Measurements from ENCODE around the gene JPT2.

Gene JPT2

DNA sequence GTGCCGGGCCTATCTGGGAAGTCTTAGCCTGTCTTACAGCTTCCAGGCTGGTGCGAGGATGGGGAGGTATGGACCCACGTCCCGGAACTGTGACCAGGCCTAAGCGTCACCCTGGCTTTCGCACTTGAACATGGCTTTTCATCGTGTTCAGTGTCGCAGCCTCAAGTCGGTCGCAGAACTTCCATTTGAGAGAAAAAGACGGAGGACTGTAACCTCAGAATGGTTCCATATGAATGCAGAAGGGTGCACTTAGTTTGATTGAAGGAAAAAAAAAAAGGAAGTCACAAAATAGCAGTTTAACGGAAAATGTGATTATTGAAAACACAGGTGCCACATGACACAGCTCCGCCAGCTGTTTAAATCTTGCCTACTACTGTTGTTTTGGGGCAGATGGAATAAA lies 30.2 kb upstream of the JPT2 start:
- H3K4me2 ChIP-seq (ENCODE audit: low read length), result peak overlapping the region; percentile 76
- H3K4me1 ChIP-seq (ENCODE audit: control insufficient read depth, low read length), result peaks cover 69% of the 10 kb centered on the region
- H3K36me3 ChIP-seq (ENCODE audit: control insufficient read depth, low read length), result peaks cover 76% of the 10 kb centered on the region
- H3K4me3 ChIP-seq (ENCODE audit: low read length), result peak overlapping the region; percentile 55
- H3K9me3 ChIP-seq (ENCODE audit: control insufficient read depth, insufficient read depth, low read length), result no peaks in the 10 kb centered on the region
- H3K9me2 ChIP-seq (replicated peaks; ENCODE audit: control insufficient read depth, low read length), result no peaks in the 10 kb centered on the region
- H3K27me3 ChIP-seq (ENCODE audit: control insufficient read depth, low read length), result no peaks in the 10 kb centered on the region
- no peaks in the 10 kb centered on the region for H4K20me1 ChIP-seq (ENCODE audit: control insufficient read depth, insufficient read depth, low read depth, low read length)
- peak overlapping the region; percentile 96 for H3K27ac ChIP-seq (ENCODE audit: low read depth, low read length)
- H3K79me2 ChIP-seq (ENCODE audit: control insufficient read depth, low read length), result peaks cover 56% of the 10 kb centered on the region
- H3F3A ChIP-seq (ENCODE audit: control insufficient read depth, insufficient read depth), result peaks cover 16% of the 10 kb centered on the region
- no peak for TF ChIP-seq EZH2phosphoT487 (IDR thresholded peaks at IDR 0.05; ENCODE audit: borderline replicate concordance, low read length)
- TF ChIP-seq, protein P1, sequence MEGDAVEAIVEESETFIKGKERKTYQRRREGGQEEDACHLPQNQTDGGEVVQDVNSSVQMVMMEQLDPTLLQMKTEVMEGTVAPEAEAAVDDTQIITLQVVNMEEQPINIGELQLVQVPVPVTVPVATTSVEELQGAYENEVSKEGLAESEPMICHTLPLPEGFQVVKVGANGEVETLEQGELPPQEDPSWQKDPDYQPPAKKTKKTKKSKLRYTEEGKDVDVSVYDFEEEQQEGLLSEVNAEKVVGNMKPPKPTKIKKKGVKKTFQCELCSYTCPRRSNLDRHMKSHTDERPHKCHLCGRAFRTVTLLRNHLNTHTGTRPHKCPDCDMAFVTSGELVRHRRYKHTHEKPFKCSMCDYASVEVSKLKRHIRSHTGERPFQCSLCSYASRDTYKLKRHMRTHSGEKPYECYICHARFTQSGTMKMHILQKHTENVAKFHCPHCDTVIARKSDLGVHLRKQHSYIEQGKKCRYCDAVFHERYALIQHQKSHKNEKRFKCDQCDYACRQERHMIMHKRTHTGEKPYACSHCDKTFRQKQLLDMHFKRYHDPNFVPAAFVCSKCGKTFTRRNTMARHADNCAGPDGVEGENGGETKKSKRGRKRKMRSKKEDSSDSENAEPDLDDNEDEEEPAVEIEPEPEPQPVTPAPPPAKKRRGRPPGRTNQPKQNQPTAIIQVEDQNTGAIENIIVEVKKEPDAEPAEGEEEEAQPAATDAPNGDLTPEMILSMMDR (IDR thresholded peaks at IDR 0.05; ENCODE audit: low read depth, low read length, poor library complexity, severe bottlenecking), result no peak

DNA sequence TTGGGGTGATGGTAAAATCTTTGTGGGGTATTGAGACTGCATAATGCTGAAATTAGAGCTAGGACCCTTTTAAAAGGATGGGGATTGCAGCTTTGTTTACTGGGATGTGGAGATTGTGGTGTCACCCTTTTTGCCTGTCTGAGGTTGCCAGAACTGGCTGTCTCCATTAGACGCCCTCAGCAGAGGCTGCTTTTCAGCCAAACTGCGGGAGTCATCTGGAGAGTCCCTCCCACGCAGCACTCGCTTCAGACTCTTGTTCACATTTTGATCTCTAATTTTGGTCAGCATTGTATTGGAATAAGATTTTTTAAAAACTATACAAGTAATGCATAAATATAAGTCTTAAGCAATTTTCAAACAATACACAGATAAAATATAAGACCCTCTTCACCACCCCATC lies 27.9 kb upstream of the JPT2 start:
- Histone ChIP-seq H3K36me3 (ENCODE audit: control insufficient read depth, low read length) (peaks cover 74% of the 10 kb centered on the region), H3K4me2 (ENCODE audit: low read length) (peak overlapping the region; percentile 5; the same call in 1 of the 2 replicates)

DNA sequence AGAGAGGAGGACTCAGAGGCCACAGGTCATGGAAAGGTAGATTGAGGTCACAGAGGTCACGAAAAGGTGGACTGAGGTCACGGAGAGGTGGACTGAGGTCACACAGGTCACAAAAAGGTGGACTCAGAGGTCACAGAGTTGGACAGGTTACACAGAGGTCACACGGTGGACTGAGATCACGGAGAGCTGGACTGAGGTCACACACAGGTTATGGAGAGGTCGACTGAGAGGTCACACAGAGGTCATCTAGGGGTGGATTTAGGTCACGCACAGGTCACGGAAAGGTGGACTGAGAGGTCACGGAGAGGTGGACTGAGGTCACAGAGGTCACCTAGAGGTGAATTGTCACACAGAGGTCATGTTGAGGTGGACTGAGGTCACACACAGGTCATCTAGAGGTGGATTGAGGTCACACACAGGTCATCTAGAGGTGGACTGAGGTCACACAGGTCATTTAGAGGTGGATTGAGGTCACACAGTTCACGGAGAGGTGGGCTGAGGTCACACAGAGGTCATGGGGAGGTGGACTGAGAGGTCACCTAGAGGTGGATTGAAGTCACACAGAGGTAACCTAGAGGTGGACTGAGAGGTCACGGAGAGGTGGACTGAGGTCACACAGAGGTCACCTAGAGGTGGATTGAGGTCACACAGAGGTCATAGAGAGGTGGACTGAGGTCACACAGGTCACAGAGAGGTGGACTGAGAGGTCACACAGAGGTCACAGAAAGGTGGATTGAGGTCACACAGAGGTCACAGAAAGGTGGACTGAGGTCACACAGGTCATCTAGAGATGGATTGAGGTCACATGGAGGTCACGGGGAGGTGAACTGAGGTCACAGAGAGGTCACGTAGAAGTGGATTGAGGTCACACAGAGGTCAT lies 26.7 kb upstream of the JPT2 start:
- no peaks in the 10 kb centered on the region for H3K9me2 ChIP-seq (replicated peaks; ENCODE audit: control insufficient read depth, low read length)
- H3K4me3 ChIP-seq (ENCODE audit: low read length), result no peak overlapping the region
- H3K4me2 ChIP-seq (ENCODE audit: low read length), result no peak overlapping the region
- H3K36me3 ChIP-seq (ENCODE audit: control insufficient read depth, low read length), result peaks cover 75% of the 10 kb centered on the region
- H3K27me3 ChIP-seq (ENCODE audit: control insufficient read depth, low read length), result no peaks in the 10 kb centered on the region
- peaks cover 36% of the 10 kb centered on the region for H3K79me2 ChIP-seq (ENCODE audit: control insufficient read depth, low read length)
- H3F3A ChIP-seq (ENCODE audit: control insufficient read depth, insufficient read depth), result peaks cover 15% of the 10 kb centered on the region
- TF ChIP-seq, protein P1 (IDR thresholded peaks at IDR 0.05; ENCODE audit: low read depth, low read length, poor library complexity, severe bottlenecking), result no peak
- no peak for TF ChIP-seq EZH2phosphoT487 (IDR thresholded peaks at IDR 0.05; ENCODE audit: borderline replicate concordance, low read length)
- H4K20me1 ChIP-seq (ENCODE audit: control insufficient read depth, insufficient read depth, low read depth, low read length), result no peaks in the 10 kb centered on the region
- H3K27ac ChIP-seq (ENCODE audit: low read depth, low read length), result no peak overlapping the region
- H3K4me1 ChIP-seq (ENCODE audit: control insufficient read depth, low read length), result peaks cover 43% of the 10 kb centered on the region
- H3K9me3 ChIP-seq (ENCODE audit: control insufficient read depth, insufficient read depth, low read length), result no peaks in the 10 kb centered on the region

More for the DNA sequence above, 27.9 kb upstream of the JPT2 start:
- Histone ChIP-seq H3K27ac (ENCODE audit: low read depth, low read length) (peak overlapping the region; percentile 33), H3F3A (ENCODE audit: control insufficient read depth, insufficient read depth) (peaks cover 16% of the 10 kb centered on the region), H4K20me1 (ENCODE audit: control insufficient read depth, insufficient read depth, low read depth, low read length) (no peaks in the 10 kb centered on the region), H3K9me3 (ENCODE audit: control insufficient read depth, insufficient read depth, low read length) (no peaks in the 10 kb centered on the region), H3K4me1 (ENCODE audit: control insufficient read depth, low read length) (peaks cover 55% of the 10 kb centered on the region), H3K9me2 (replicated peaks; ENCODE audit: control insufficient read depth, low read length) (no peaks in the 10 kb centered on the region), H3K4me3 (ENCODE audit: low read length) (no peak overlapping the region), H3K27me3 (ENCODE audit: control insufficient read depth, low read length) (no peaks in the 10 kb centered on the region), H3K79me2 (ENCODE audit: control insufficient read depth, low read length) (peaks cover 47% of the 10 kb centered on the region)
- TF ChIP-seq, protein P1 (IDR thresholded peaks at IDR 0.05; ENCODE audit: low read depth, low read length, poor library complexity, severe bottlenecking), result no peak
- TF ChIP-seq EZH2phosphoT487 (IDR thresholded peaks at IDR 0.05; ENCODE audit: borderline replicate concordance, low read length), result no peak
